ENCODE results near the gene SPOCK1.

DNA sequence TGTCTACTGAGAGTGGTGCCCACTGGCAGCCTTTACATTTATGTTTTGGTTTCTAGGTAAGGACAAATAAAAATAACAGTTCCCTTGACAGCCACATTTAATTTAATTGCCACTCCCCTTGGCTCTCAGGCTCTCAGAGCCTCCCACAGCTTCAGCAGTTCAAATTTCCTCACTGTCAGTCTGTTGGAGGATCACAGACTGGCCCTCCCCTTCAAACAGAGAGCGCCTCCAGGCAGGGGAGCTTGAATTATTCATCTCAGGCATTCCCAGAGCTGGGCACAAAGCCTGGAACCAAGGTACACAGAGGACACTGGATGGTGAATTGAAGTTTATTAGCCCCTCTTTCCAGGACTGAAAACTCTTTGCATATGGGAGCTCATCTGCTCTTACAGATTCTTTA lies 407.7 kb downstream of the SPOCK1 start:
- TF ChIP-seq, protein P1, sequence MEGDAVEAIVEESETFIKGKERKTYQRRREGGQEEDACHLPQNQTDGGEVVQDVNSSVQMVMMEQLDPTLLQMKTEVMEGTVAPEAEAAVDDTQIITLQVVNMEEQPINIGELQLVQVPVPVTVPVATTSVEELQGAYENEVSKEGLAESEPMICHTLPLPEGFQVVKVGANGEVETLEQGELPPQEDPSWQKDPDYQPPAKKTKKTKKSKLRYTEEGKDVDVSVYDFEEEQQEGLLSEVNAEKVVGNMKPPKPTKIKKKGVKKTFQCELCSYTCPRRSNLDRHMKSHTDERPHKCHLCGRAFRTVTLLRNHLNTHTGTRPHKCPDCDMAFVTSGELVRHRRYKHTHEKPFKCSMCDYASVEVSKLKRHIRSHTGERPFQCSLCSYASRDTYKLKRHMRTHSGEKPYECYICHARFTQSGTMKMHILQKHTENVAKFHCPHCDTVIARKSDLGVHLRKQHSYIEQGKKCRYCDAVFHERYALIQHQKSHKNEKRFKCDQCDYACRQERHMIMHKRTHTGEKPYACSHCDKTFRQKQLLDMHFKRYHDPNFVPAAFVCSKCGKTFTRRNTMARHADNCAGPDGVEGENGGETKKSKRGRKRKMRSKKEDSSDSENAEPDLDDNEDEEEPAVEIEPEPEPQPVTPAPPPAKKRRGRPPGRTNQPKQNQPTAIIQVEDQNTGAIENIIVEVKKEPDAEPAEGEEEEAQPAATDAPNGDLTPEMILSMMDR (conservative IDR thresholded peaks at IDR 0.05 in 1 of 2, IDR thresholded peaks at IDR 0.05 in 1 of 2; ENCODE audit: extremely low read depth in 1 of 2, insufficient read depth in 1 of 2, low read depth in 1 of 2, low read length in 2 of 2): no peak
- TF ChIP-seq EZH2 (IDR thresholded peaks at IDR 0.05; ENCODE audit: borderline replicate concordance, low read length): no peak
